Thyroid gland (tissue), 4 donors: Measurements from ENCODE around the gene ABCA9. TPM values are rescaled to one million over a fixed set of nuclear protein-coding genes. Genes with fewer than 3 reads are reported as not detected.

Source experiments
- DNase-seq, 2 donors: peaks; one replicate each; pipeline ENCODE4 v3.0.0-alpha.2; 2019
- H3K27ac ChIP-seq, 3 donors: fragments of 200-600 bp; sonication (generic); 1 replicate in 2 of 3; 2 replicates in 1 of 3; pipeline ENCODE4 v1.5.1; 2016 to 2019; ENCODE audit warnings: mild to moderate bottlenecking in 1 of 3, moderate library complexity in 1 of 3
- H3K27me3 ChIP-seq: fragments of 200-600 bp; sonication (generic); one replicate; pipeline ENCODE4 v1.5.1; 2019
- H3K36me3 ChIP-seq, 2 donors: fragments of 200-600 bp; sonication (generic); one replicate each; pipeline ENCODE4 v1.5.1; 2016 to 2019
- H3K4me1 ChIP-seq, 2 donors: fragments of 200-600 bp; sonication (generic); one replicate each; pipeline ENCODE4 v1.5.1; 2017 to 2019
- H3K4me3 ChIP-seq, 3 donors: fragments of 200-600 bp; sonication (generic); replicated peaks in 1 of 3; 1 replicate in 2 of 3; 2 replicates in 1 of 3; pipeline ENCODE4 v1.5.1; 2016; ENCODE audit warnings: mild to moderate bottlenecking in 1 of 3
- H3K9me3 ChIP-seq: fragments of 200-600 bp; sonication (generic); one replicate; pipeline ENCODE4 v1.5.1; 2017
- POLR2A ChIP-seq, 2 donors: fragments of 450-650 bp; IDR thresholded peaks; one replicate each; pipeline ENCODE4 v1.6.1; 2017; ENCODE audit warnings: antibody characterized with exemption in 2 of 2, mild to moderate bottlenecking in 2 of 2, moderate library complexity in 1 of 2
- WGBS, 2 donors: methylation state at CpG; one replicate each; pipeline ENCODE4 v1.1.5; 2017; 5-methylcytosine and 5-hydroxymethylcytosine counted together
- intact Hi-C: fragments of 100-400 bp; cut with DNase I; formaldehyde crosslinking; loops from one replicate; pipeline ENCODE4 v1.15.1; 2023
- total RNA-seq, 4 donors: library from RNA; depleted of rRNA; stranded (reverse); fragments of >200 nt; gene quantifications; one replicate each; pipeline ENCODE4 v1.2.3, GENCODE V29; 2016
- TF ChIP-seq, protein P1 (sequence below), 6 experiments: fragments of 200-600 bp in 3 of 6; fragments of 450-650 bp in 3 of 6; sonication (generic) in 3 of 6; IDR thresholded peaks; one replicate each; pipeline ENCODE4 v1.5.1; 2016 to 2019; ENCODE audit warnings: antibody characterized with exemption in 6 of 6, mild to moderate bottlenecking in 2 of 6, inconsistent platforms in 1 of 6, moderate library complexity in 1 of 6

The ABCA9 gene
- total RNA-seq, 4 donors from 2014 or later = 11.9 to 40.2 (median 25.4) TPM

DNA sequence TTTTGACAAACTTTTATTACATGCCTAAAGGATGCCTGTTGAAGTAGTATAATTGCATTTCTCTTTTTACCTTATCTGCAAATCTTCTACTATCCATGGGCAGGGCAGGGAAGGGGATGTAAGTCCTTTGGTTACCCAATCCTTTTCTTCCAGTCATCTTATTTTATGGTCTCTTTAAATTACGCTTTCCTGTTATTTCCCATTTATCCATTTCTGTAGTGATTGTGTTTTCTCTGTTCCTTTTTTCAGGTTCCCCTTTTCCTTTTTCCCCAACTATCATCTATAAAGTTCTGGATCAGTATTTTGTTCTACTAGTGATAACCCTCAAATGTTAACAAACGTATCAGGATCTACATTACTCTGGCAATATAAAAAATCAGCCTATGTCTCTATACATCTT, 3.3 kb upstream of the ABCA9 start:
- TF ChIP-seq POLR2A (IDR thresholded peaks at IDR 0.05) = no peak
- TF ChIP-seq, protein P1, sequence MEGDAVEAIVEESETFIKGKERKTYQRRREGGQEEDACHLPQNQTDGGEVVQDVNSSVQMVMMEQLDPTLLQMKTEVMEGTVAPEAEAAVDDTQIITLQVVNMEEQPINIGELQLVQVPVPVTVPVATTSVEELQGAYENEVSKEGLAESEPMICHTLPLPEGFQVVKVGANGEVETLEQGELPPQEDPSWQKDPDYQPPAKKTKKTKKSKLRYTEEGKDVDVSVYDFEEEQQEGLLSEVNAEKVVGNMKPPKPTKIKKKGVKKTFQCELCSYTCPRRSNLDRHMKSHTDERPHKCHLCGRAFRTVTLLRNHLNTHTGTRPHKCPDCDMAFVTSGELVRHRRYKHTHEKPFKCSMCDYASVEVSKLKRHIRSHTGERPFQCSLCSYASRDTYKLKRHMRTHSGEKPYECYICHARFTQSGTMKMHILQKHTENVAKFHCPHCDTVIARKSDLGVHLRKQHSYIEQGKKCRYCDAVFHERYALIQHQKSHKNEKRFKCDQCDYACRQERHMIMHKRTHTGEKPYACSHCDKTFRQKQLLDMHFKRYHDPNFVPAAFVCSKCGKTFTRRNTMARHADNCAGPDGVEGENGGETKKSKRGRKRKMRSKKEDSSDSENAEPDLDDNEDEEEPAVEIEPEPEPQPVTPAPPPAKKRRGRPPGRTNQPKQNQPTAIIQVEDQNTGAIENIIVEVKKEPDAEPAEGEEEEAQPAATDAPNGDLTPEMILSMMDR (IDR thresholded peaks at IDR 0.05) = no peak
- H3K36me3 ChIP-seq = no peaks in the 10 kb centered on the region
- intact Hi-C loops = no loop called here
- no peak overlapping the region for H3K4me3 ChIP-seq
- no peak for DNase-seq
- peaks cover 0 to 11% of the 10 kb centered on the region in 2 donors for H3K4me1 ChIP-seq
- no peak overlapping the region for H3K27ac ChIP-seq
- no peaks in the 10 kb centered on the region for H3K27me3 ChIP-seq
- WGBS, 2 donors = 90 to 95% methylated on average over 2 of the region's 2 CpGs
- no peaks in the 10 kb centered on the region for H3K9me3 ChIP-seq

DNA sequence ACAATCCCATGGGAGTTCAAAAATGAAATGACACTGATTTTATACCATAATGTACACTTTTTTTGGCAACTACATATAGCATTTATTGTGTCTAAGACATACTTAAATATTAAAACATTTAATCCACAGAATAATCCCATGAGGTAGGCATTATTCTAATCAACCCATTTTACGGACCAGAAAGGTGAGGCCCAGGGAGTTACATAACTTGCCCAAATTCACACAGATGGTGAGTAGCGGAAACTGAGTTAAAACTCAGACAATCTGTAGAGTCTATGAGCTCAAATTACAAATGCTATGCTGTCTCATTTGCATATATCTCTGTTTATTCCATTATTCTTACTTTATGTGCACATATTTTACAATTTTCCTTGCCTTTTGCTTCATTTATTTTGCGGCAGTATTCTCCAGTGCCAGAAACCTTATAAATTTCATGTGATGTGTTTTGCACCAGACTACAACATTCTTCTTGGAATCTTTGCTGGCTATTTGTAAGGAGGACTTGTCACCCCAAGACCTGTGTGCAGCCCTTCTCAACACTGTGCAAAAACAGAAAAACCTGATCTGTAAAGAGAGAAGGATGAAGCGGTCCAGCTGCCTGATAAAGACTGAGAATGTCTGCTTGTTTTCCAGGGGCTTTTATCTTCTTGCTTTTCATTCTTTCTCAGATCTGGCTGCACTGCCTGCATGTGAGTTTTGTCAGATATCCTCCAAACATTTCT, 2.3 kb upstream of the ABCA9 start:
- Histone ChIP-seq H3K27me3 (no peaks in the 10 kb centered on the region), H3K27ac (no peak overlapping the region), H3K4me3 (no peak overlapping the region), H3K9me3 (no peaks in the 10 kb centered on the region), H3K4me1 (peaks cover 0 to 11% of the 10 kb centered on the region in 2 donors), H3K36me3 (no peaks in the 10 kb centered on the region)
- intact Hi-C loops = no loop called here
- DNase-seq = no peak
- TF ChIP-seq POLR2A (IDR thresholded peaks at IDR 0.05) = no peak
- TF ChIP-seq, protein P1 (IDR thresholded peaks at IDR 0.05) = no peak
- 89 to 93% methylated on average over 4 of the region's 4 CpGs for WGBS, 2 donors

DNA sequence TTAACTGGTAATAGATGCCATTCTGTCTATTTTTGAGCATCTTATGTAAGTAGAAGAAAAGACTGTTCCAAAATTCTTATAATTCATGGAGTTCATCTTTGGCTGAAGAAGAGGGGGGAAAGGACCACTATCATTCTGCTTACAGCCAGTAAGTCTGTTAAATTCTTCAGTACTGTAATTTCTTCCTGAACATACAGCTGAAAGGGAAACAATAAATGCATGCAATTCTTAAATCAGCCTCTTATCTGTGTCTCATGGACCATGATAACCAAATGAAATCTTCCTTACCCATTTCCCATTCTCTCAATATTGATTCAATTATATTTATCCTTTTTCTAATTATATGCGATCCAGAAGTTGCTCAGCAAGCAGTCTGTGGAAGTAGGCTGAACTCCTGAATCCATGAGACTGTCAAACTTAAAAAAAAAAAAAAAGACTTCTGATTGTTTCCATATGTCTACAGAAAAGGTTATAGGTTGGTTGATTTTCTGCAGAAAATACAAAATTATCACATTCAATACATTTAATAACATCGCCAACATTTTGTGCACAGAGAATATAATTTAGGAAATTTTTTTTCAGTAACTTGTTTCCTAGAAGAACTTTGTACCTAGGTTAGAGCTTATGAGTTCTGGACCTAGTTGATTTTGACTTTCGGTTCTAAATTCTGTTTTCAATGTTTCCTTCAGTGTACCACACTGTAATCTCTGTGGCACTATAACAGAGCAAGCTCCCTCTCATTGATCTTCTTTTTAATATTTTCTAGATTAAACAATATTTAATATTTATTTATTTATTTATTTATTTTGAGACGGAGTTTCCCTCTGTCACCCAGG, 1.2 kb upstream of the ABCA9 start:
- intact Hi-C loops = no loop called here
- Histone ChIP-seq H3K4me3 (no peak overlapping the region), H3K4me1 (peaks cover 0 to 11% of the 10 kb centered on the region in 2 donors), H3K27me3 (no peaks in the 10 kb centered on the region), H3K36me3 (no peaks in the 10 kb centered on the region), H3K9me3 (no peaks in the 10 kb centered on the region), H3K27ac (no peak overlapping the region)
- DNase-seq = no peak
- TF ChIP-seq, protein P1 (IDR thresholded peaks at IDR 0.05) = no peak
- no peak for TF ChIP-seq POLR2A (IDR thresholded peaks at IDR 0.05)
- whole genome bisulfite sequencing, 2 donors = 84 to 90% methylated on average over 4 of the region's 4 CpGs

DNA sequence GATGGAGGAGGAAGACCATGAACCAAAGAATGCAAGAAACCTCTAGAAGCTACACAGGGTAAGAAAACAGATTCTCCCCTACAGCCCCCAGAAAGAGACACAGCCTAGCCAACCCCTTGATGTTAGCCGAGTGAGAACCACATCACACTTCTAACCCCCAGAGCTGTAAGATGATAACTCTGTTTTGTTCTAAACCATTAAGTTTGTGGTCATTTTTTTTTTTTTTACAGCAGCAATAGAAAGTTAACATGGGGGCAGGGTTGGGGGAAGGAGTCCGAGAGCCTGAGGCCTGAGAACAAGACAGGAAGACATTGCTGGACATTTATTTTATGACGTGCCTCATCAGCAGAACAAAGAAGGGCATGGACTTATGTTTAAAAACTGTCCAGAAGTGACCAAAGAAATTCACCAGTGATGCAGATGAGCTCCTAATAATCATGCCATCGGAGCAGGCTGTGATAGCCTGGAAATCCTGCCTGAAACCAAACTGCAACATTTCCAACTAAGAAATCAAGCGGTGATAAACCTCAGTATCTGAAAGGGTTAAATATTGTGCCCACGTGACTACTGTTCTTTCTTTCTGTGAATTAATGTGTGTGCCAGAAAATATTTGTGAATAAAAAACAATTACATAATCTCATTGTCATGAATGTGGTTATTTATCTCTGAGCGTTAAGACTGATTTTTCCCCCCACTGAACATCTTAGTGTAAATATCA, 1.1 kb downstream of the ABCA9 start:
- H3K4me3 ChIP-seq = no peak overlapping the region

More for the DNA sequence above, 1.1 kb downstream of the ABCA9 start:
- 71 to 78% methylated on average over 7 of the region's 7 CpGs for WGBS, 2 donors
- Histone ChIP-seq H3K36me3 (no peaks in the 10 kb centered on the region), H3K27me3 (no peaks in the 10 kb centered on the region), H3K27ac (no peak overlapping the region), H3K4me1 (peaks cover 0 to 11% of the 10 kb centered on the region in 2 donors), H3K9me3 (no peaks in the 10 kb centered on the region)
- intact Hi-C loops = no loop called here
- no peak for DNase-seq
- TF ChIP-seq POLR2A (IDR thresholded peaks at IDR 0.05) = no peak
- TF ChIP-seq, protein P1 (IDR thresholded peaks at IDR 0.05) = no peak
